GM19468 (cell line): ENCODE data around the gene ADD3.

Experiments used
- ATAC-seq: cut with Tn5 transposase; IDR thresholded peaks from one replicate; pipeline ENCODE4 v1.9.1; 2021; ENCODE audit warnings: mild to moderate bottlenecking, moderate library complexity, moderate number of reproducible peaks; ENCODE audit not compliant: unreplicated experiment; ENCODE audit errors: extremely low read depth

Gene ADD3

DNA sequence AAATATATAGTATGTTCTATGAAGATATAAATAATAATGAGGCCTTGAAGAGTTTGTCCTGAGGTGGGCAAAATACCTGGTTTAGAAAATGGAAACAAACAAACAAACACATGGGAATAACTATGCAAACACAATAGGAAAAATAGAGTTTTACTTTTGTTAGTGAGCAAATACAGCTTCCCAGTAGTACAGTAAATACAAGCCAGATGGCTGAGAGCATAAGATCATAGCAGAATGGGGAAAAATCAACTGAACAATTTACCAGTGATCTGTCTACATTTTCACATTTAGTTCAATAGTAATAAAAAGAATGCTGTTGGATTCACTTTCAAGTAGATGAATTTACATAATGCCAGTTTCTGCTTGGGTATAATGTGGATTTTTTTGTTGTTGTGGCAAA, 45.1 kb downstream of the ADD3 start:
- no peak for ATAC-seq

DNA sequence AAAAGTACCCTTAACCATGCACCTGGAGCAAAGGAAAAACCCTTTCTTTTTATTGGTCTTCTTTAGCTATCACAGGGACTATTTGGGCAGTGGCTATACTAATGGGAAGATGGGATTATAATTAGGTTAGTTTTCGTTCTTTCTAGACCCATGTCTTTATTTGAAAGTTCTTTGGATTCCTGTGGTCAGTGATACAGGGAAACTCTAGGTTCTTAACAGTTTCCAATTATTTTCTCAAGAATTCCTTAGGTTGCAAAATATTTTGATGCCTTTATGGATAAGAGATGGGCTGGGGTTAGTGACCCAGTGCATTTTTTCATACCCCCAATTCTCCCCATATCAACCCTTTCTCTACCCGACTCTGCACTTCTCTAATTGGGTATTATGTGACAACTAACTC, 49.0 kb downstream of the ADD3 start:
- no peak for ATAC-seq

DNA sequence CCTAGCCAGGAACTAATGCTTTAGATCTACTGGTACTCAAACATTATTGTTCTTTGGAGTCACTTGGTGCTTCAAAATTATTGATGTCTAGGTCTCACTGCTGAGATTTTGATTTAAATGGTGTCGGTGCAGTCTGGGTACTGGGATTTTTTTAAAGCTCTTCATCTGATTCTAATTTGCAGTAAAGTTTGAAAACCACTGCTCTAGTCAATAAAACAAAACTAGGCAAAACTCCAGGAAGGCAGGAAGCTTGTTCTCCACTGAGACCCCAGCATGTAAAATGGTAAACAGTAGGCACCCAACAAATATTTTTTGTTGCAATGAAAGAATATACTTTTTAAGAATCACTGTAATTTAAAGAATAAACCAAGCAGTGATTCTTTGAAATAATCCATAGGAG, 49.7 kb downstream of the ADD3 start:
- ATAC-seq: no peak

DNA sequence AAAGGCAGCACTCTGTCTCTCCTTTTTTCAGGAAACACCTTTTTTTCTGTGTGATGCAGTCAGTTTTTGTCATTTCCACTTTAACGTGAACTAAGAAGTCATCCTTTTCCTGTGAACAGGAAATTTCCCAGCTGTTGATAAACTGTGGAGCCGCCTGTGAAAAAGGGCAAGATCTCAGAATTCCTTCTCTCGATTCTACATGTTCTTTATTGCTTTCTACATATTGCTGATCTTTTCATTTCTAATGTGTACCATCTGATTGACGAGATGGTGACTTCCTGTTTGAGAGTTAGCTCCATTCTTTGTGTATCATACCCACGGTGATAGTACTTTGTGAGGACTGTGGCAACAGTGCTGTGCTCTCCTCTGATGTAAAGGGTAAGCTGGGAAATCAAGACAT, 50.4 kb downstream of the ADD3 start:
- ATAC-seq: no peak

DNA sequence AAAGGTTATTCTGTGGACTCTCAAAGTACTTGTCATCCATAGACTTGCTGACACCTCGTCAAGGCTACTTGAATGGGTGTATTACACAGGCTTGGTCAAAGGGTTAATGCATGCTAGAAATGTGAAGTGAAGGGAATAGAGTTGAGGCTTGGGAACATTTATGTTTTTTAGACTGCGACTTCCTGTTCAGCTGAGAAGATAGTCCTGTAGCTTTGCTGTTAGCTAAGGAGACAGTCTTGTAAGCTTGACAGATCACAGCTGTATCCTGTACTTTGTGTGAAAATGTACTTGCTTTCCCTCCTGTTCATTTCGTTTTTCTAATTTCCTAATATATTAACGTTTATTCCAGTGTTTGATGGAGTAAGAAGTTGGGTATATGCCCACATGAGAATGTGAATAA, 52.1 kb downstream of the ADD3 start:
- ATAC-seq: no peak

DNA sequence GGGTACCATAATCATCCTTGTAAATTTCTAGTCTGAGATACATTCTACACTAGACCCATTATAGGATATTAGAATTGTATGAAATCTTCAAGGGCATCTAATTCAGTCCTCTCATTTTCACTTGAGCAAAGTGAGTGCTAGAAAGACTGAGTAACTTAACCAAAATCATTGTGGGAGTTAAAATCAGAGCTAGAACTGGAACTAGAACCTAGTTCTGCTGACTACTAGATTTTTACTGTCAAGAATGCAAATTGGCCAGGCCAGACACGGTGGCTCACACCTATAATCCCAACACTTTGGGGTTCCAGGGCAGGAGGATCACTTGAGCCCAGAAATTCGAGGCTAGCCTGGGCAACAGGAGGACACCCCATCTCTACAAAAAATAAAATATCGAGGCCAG, 53.9 kb downstream of the ADD3 start:
- ATAC-seq: no peak

DNA sequence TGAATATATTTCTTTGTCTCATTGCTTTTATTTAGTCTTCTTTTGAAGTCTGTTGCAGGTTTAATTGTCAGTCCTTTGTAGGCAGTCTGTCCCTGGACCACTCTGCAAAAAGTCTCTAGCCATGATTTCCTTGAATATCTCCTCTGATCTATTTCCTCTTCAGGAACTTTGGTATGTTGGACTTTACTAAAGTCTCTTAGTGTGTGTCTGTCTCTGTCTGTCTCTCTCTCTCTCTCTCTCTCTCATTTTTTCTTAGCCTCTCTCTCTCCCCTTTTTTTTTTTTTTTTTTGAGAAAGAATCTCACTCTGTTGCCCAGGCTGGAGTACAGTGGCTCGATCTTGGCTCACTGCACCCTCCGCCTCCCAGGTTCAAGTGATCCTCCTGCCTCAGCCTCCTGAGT, 57.5 kb downstream of the ADD3 start:
- ATAC-seq: no peak

DNA sequence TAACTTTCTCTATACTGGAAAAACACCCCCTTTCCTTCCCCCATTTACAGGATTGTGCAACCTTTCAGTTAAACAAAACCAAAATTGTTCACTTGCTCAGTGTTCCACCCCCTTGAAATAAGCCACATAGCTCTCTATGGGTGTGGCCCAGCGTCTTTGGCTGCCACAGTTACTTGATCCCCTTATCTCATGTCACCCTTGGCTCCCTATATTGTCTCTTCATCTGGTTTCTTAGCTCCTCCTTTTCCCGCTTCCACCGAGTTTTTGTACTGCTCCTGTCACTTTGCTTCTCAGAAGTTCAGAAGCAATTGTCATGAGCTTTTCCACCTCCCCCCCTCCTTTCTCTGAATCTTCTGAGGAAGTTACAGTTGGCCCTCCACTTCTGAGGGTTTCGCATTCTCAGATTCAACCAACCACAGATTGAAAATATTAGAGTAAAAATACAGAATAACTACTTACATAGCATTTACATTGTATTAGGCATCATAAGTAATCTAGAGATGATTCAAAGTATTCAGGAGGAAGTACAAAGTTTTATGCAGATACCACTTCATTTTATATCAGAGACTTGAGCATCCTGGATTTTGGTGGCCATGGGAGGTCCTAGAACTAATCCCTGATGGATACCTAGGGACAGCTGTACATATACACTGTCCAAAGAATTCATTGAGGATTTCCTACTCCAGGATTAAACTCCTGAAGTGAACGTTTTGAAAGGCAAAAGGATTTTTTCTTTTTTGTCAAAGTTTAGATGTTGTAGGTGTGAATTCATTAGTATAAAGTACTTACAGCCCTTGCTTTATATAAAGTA, 60.4 kb downstream of the ADD3 start:
- ATAC-seq: no peak

DNA sequence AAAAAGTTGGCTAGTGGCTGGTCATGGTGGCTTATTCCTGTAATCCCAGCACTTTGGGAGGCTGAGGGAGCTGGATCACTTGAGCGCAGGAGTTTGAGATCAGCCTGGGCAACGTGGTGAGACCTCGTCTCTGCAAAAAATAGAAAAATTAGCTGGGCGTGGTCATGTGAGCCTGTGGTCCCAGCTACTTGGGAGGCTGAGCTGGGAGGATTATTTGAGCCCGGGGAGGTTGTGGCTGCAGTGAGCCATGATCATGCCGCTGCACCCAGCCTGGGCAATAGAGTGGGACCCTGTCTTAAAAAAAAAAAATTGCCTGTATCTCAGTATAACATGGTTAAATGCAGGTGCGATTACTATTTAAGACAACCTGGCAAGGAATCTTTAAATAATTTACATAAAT, 61.0 kb downstream of the ADD3 start:
- ATAC-seq: no peak

DNA sequence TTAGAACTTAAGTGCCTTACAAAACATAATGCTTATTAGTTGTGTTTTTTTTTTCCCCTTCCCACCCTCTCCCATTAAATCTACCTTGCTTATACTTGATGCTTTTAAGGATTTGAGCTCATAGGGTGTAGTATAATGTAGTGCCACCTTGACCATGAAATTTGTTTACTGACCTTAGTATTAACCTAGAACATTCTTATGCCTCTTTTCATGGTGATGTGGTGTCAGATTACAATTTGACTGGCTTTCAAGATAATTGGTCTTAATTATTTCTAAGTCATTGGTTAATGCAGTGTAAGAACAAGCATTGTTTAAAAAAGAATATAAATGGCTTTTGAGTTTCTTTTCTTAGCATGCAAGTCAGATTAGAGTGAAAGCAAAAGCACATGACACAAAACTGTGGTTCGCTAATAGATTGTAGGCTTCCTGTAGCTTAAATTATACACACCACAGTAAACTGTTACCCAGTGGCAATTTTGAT, 61.8 kb downstream of the ADD3 start:
- ATAC-seq: peak; percentile 59

DNA sequence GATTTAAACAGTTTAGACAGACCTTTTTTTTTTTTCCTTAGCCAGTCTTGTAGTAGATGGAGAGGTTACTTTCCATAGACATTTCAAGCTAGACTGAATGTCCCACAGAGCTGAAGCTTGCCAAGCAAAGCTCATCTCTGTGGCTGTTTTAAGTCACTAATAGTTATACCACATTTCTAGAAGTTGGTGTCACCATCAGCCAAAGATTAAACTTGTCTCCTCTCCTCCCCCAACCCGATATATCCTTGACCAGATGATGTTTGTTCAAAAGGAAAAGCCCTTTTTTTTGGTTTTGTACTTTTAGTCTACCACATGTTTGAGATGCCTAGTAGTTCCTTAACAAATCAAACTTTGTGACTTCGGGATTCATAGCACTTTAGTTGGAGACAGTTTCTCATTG, 66.1 kb downstream of the ADD3 start:
- ATAC-seq: no peak

DNA sequence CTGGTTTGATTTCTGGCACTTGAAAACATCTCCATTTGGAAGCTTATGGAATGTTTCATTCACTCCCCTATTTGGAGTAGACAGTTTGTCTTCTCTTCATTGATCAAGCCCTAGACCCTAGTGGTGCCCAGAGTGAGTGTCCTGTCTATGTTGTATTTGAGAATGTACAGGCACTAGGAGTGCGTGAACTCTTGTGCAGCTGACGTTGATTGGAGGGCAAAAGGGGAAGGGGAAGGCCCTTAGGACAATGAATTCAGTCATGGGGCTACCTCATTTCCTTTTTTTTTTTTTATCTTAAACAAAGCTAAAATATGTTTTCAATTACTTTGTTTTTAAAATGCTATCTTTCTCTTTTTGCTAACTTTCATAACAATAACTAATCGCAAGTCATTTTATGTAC, 66.5 kb downstream of the ADD3 start:
- ATAC-seq: no peak

DNA sequence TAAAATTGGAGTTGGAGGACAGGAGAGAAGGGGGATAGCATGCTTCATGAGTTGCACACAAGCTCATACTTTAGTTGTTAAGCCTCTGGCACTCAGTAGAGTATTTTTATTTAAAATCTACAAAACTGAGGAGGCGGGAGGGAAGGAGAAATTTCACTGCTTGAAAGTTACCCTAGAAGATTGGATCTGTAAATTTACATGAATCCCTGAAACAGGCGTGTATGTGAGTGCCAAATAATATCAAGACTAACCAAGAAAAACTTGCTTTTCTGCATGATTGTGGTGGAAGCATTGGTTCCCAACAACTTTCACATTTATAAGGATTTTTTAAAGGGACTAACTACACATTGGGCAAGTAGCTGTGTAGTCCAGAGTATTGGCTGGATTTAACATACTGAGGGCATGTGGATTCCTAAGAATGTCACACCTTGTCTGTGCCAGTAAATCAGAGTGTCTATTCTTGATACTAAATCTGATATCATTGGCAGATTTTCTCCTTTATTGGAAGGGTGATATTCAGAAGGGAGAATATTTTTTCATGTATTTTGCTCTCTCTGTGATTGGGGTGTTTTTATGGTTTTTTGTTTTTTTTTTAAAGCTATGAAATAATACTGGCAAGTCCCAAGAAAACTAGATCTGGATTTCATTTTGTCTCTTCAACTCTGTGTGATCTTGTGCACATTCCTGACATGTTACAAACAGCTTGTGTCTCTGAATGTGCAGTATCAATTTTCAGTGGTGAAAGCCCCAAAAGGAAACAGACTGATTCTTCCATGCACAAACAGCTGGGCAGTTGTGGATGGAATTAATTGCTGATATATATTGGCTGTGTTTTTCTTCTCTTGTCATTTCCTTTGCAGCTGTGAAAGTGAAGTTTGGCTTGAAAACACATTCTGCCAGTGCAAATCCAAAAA, 67.2 kb downstream of the ADD3 start:
- ATAC-seq: no peak

DNA sequence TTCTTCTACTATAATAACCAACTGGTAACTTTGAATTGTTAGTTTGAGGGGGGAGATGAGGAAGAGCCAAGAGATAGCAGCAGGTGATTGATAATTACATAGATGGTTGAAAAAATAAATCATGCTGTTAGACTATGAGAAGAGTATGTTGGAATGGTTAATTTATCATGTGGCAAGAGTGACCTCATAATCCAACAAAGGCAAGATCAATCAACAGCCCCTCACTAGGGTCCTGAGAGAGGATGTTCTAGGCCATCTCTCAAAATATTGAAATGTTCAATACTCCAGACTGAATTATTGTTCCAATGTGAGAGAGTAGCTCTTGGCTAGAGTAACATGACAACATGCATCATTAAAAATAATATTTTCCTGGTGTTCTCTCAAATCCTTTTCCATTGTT, 67.9 kb downstream of the ADD3 start:
- no peak for ATAC-seq

DNA sequence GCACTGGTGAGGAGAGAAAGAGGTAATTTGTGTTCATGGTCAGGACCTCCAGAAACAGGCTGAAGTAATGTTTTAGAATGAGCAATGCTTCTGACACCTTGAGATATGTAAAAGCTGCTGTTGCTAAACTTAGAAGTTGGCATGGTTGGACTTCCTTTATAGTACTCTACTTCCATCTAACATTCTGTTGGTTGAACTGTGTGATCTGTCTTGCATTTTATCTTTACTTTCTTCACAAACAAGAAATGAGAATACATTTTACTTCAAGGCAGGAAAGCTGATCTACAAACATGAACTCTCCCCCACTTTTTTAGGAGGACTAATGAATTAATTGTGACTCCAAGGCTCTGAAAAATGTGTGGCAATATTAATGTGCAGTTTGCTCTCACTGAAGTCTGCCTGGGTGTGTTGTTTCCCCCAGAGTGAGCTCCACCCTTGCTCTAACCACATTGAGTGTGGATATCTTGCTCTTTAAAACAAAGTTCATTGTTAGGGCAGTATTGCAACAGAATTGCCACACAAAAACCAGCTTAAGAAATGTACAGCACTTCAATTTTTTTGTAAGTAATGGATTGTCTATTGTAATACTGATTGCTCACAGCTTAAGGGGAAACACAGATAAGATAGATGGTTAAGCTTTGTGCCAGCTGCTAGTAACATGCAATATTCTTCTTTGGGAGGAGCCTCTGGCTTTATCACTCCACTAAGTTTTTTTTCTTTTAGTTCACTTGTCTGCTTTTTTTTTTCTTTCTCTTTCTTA, 69.0 kb downstream of the ADD3 start:
- peak; percentile 54 for ATAC-seq

DNA sequence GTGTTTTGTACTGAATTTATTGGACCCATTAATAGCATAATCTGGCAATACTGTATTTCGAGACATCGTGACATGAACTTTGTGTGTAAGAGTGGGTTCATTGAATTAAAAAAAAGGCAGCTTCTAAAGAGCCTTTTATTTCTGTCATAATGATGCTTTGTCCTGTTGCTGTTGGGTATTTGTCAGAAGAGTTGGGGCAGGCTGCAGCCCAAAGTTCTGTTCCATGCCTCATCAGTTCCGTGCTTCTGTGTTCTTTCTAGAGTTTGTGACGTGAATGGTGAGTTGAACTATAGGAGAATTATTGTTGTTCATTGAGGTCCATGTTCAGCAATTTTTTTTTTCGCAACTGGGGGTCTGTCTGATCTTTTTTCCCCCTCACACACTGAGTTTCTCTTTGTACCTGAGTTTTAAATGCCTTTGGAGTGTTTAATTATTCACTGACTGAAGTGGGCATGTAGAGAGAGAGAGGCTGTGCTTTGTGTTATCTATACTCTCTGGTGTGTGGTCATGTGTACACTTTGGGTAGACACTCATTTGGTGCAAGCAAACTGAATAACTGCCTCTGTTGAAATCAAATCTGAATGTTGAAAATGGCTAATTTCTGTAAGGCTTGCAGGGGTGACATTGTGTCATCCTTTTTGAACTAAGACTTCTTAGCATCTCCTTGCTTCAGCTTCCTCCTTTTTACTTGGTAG, 69.8 kb downstream of the ADD3 start:
- ATAC-seq: no peak

DNA sequence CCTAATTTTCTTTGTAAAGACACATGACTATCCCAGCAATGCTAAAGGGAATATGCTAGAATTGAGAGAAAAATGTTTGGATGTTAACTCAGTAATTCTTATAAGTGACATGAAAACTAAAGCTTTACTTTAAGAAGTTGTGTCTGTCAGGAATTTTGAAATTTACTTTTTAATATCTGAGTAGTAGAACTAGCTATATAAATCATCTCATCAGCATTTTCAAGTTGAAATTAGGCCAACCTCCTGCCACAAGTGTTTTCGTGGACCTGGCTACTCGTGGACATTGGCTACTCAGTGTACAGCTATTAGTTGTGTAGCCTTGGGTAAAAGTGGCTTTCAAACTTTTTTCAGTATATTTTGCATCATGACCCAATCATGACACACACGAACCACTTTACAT, 70.5 kb downstream of the ADD3 start:
- no peak for ATAC-seq

DNA sequence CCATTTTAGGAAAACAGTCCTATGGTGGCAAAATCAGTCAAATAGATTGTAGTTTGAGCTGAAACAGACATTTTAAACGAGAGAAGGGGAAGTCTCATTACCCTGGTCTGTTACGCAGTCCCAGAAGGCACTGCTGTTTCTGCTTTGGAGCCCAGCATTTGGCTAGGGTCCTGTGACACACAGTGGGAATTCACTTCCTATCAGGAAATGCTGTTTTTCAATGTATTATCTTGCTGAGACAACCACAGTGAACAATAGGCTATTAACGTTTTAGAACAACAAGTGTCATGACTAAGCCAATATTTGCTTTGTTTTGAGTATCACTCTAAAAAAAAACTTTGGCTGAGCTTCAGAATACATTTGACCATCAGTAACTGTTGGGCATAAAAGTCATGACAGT, 74.1 kb downstream of the ADD3 start:
- no peak for ATAC-seq

DNA sequence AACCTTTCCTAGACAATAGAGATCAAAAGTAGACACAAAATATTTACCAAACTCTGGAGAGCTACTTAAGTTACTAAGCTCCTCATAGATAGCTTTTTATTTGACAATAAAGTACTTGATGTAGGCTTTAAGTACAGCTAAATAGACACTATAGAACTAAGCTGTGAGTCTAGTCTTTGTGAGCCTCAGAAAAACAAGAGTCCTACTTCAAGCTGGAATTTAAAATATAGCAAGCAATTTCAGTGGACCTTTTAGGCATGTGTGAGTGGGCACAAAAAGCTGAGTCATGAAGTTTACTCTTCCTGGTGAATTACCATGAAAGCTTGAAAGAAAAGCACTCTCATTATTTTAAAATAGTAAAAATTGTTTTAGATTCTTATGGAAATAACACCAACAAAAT, 76.1 kb downstream of the ADD3 start:
- no peak for ATAC-seq

DNA sequence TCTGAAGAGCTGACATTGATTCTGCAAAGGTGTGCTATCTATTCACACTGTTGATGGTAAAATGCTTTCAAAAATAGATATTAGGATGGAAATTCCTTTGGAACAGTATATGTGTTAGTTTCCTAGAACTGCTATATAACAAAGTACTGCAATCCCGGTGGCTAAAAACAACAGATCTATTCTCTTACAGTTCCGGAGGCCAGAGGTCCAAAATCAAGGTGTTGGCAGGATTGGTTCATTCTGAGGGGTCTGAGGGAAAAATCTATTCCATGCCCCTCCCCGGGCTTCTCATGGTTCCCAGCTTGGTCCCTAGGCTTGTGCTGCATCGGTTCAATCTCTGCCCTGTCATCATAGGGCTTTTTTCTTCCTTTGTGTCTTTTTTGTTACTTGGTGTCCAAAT, 79.9 kb downstream of the ADD3 start:
- ATAC-seq: no peak
